HepG2 (cell line): ENCODE data around the gene POLR1G. TPM values are rescaled to one million over a fixed set of nuclear protein-coding genes. Genes with fewer than 3 reads are reported as not detected.

Experiments
- ATF1 ChIP-seq: IDR thresholded peaks from 2 replicates; pipeline ENCODE4 v1.6.1; 2016; ENCODE audit warnings: mild to moderate bottlenecking, control low read depth
- DMAP1 ChIP-seq: IDR thresholded peaks from 2 replicates; pipeline ENCODE4 v1.6.1; 2016
- HMGXB3 ChIP-seq: sonication (generic); formaldehyde crosslinking; IDR thresholded peaks from 2 replicates; pipeline ENCODE4 v1.4.0; 2020; ENCODE audit warnings: missing genetic modification reagents, borderline replicate concordance
- HNF1B ChIP-seq: sonication (generic); formaldehyde crosslinking; IDR thresholded peaks from 2 replicates; pipeline ENCODE4 v1.5.1; 2020; ENCODE audit warnings: mild to moderate bottlenecking, moderate library complexity, missing genetic modification reagents
- HNF4G ChIP-seq, 2 experiments: sonication (generic) in 1 of 2; formaldehyde crosslinking in 1 of 2; IDR thresholded peaks; 2 replicates each; pipeline versions ENCODE4 v1.4.0 to v1.6.1; 2011 to 2020; ENCODE audit warnings: borderline replicate concordance in 2 of 2, low read depth in 2 of 2, mild to moderate bottlenecking in 2 of 2, low read length in 1 of 2, missing genetic modification reagents in 1 of 2, moderate library complexity in 1 of 2
- RARG ChIP-seq: sonication (generic); formaldehyde crosslinking; IDR thresholded peaks from 2 replicates; pipeline ENCODE4 v1.4.0; 2020; ENCODE audit warnings: low read depth, mild to moderate bottlenecking, missing genetic modification reagents
- STAG1 ChIP-seq: sonication (generic); formaldehyde crosslinking; IDR thresholded peaks from 2 replicates; pipeline ENCODE4 v1.4.0; 2020; ENCODE audit warnings: missing genetic modification reagents
- YY1 ChIP-seq: IDR thresholded peaks from 2 replicates; pipeline ENCODE4 v1.6.1; 2011; ENCODE audit warnings: low read length, low read depth, moderate library complexity, mild to moderate bottlenecking; ENCODE audit not compliant: insufficient read depth, insufficient replicate concordance
- ZBTB46 ChIP-seq: sonication (generic); formaldehyde crosslinking; IDR thresholded peaks from 2 replicates; pipeline ENCODE4 v1.4.0; 2020; ENCODE audit warnings: mild to moderate bottlenecking, missing genetic modification reagents, borderline replicate concordance
- ZNF235 ChIP-seq: sonication (generic); formaldehyde crosslinking; IDR thresholded peaks from 2 replicates; pipeline ENCODE4 v1.8.1; 2023; ENCODE audit warnings: mild to moderate bottlenecking, missing genetic modification reagents, borderline replicate concordance
- ZNF280D ChIP-seq: sonication (generic); formaldehyde crosslinking; IDR thresholded peaks from 2 replicates; pipeline ENCODE4 v1.5.1; 2020; ENCODE audit warnings: mild to moderate bottlenecking, missing genetic modification reagents
- ZNF788 ChIP-seq: sonication (generic); formaldehyde crosslinking; IDR thresholded peaks from 2 replicates; pipeline ENCODE4 v1.5.0; 2020; ENCODE audit warnings: mild to moderate bottlenecking, missing genetic modification reagents, borderline replicate concordance
- ZNF879 ChIP-seq: sonication (generic); formaldehyde crosslinking; IDR thresholded peaks from 2 replicates; pipeline ENCODE4 v1.8.1; 2023; ENCODE audit warnings: missing genetic modification reagents
- ZZZ3 ChIP-seq: sonication (generic); formaldehyde crosslinking; IDR thresholded peaks from 2 replicates; pipeline ENCODE4 v1.4.0; 2020; ENCODE audit warnings: missing genetic modification reagents, mild to moderate bottlenecking, borderline replicate concordance
- polyA plus RNA-seq, 8 experiments: library from polyadenylated mRNA; depleted of rRNA in 3 of 8; stranded (reverse) in 7 of 8; unstranded in 1 of 8; fragments of >200 nt; fragmentation: Illumina TruSeq in 4 of 8; extraction: Trizol in 4 of 8; gene quantifications; 2 replicates each; pipeline versions ENCODE4 v1.2.1 to v1.2.3, GENCODE V29; 2011 to 2016; ENCODE audit warnings: low read depth in 4 of 8, missing spikeins in 1 of 8, mixed read lengths in 1 of 8; ENCODE audit not compliant: insufficient read depth in 1 of 8
- total RNA-seq, 5 experiments: library from RNA; depleted of rRNA; stranded (reverse); fragments of >200 nt; fragmentation: Illumina TruSeq; extraction: Trizol; gene quantifications; 2 replicates each; pipeline ENCODE4 v1.2.3, GENCODE V29; 2016; ENCODE audit warnings: low read depth in 1 of 5

The POLR1G gene
- total and polyA plus RNA-seq, 2 of the 13 experiments (the other 11 are each of a cell fraction or from before 2014, with no cell fraction given) = 3.5 to 20.8 TPM

- peak; percentile 74 for TF ChIP-seq HMGXB3 (CRISPR knock-in tag)
- no peak for TF ChIP-seq YY1
- peak; percentile 80 for TF ChIP-seq ZNF280D (CRISPR knock-in tag)
- 0 out of 2 replicates have a peak, but pooled peaks have one; percentile 38 for TF ChIP-seq RARG
- no peak for TF ChIP-seq ZBTB46 (CRISPR knock-in tag)
- peak; percentile 98 for TF ChIP-seq ZNF788 (CRISPR knock-in tag)
- no peak for TF ChIP-seq HNF4G (IDR thresholded peaks at IDR 0.05; ENCODE audit: borderline replicate concordance, low read depth, low read length)
- peak; percentile 56; the same call in 1 of the 2 replicates for TF ChIP-seq HNF4G (CRISPR knock-in tag; IDR thresholded peaks at IDR 0.05; ENCODE audit: borderline replicate concordance, low read depth)
- TF ChIP-seq DMAP1 = peak; percentile 99
- TF ChIP-seq ATF1 = peak; percentile 30; the same call in 1 of the 2 replicates
- peak; percentile 85 for TF ChIP-seq HNF1B (CRISPR knock-in tag)
- peak; percentile 82; the same call in 1 of the 2 replicates for TF ChIP-seq ZNF879 (CRISPR knock-in tag)
- no peak for TF ChIP-seq STAG1
- TF ChIP-seq ZNF235 (CRISPR knock-in tag) = peak; percentile 96; the same call in 1 of the 2 replicates
- TF ChIP-seq ZZZ3 (CRISPR knock-in tag) = peak; percentile 75; the same call in 1 of the 2 replicates
Measured at GRCh38 chr19:45423589-45424190, 17.2 kb downstream of the POLR1G start, which contains the start of gene ERCC1 (continued).
